ENCODE data around the gene NAALADL2. TPM values are rescaled to one million over a fixed set of nuclear protein-coding genes. Genes with fewer than 3 reads are reported as not detected.

The NAALADL2 gene
- total RNA-seq, 6 donors from 2014 or later = 4.4 to 12.6 (median 6.3) TPM

GRCh38 chr3:175571096-175571495 is 712.0 kb downstream of the NAALADL2 start:
- TF ChIP-seq POLR2A (IDR thresholded peaks at IDR 0.05) (no peak), EP300 (IDR thresholded peaks at IDR 0.05) (no peak), CTCF (IDR thresholded peaks at IDR 0.05) (no peak), POLR2AphosphoS5 (IDR thresholded peaks at IDR 0.05) (no peak)
- no peaks in the 10 kb centered on the region for H3K27me3 ChIP-seq
- no peak overlapping the region for H3K27ac ChIP-seq
- H3K9me3 ChIP-seq = no peaks in the 10 kb centered on the region
- H3K4me3 ChIP-seq = no peak overlapping the region
- no peaks in the 10 kb centered on the region for H3K4me1 ChIP-seq
- DNase-seq = no peak
- ATAC-seq (ENCODE audit: low FRiP score in 2 of 2) = no peak
- H3K36me3 ChIP-seq = no peaks in the 10 kb centered on the region

- no peak for ATAC-seq (ENCODE audit: low FRiP score in 2 of 2)
- H3K9me3 ChIP-seq = no peaks in the 10 kb centered on the region
- no peaks in the 10 kb centered on the region for H3K36me3 ChIP-seq
- DNase-seq = no peak
- H3K27ac ChIP-seq = no peak overlapping the region
- 70 to 78% methylated on average over 2 of the region's 2 CpGs for WGBS, 2 donors
- no peaks in the 10 kb centered on the region for H3K27me3 ChIP-seq
- H3K4me1 ChIP-seq = no peaks in the 10 kb centered on the region
- H3K4me3 ChIP-seq = no peak overlapping the region
- TF ChIP-seq CTCF (IDR thresholded peaks at IDR 0.05) = no peak
- TF ChIP-seq POLR2AphosphoS5 (IDR thresholded peaks at IDR 0.05) = no peak
- no peak for TF ChIP-seq EP300 (IDR thresholded peaks at IDR 0.05)
- TF ChIP-seq POLR2A (IDR thresholded peaks at IDR 0.05) = no peak
Measured at GRCh38 chr3:175573226-175573625, 714.1 kb downstream of the NAALADL2 start.

- ATAC-seq (ENCODE audit: low FRiP score in 2 of 2) = no peak
- no peaks in the 10 kb centered on the region for H3K36me3 ChIP-seq
- H3K27ac ChIP-seq = no peak overlapping the region
- no peak overlapping the region for H3K4me3 ChIP-seq
- H3K27me3 ChIP-seq = no peaks in the 10 kb centered on the region
- no peaks in the 10 kb centered on the region for H3K9me3 ChIP-seq
- DNase-seq = no peak
- H3K4me1 ChIP-seq = no peaks in the 10 kb centered on the region
- TF ChIP-seq POLR2AphosphoS5 (IDR thresholded peaks at IDR 0.05) = no peak
- TF ChIP-seq CTCF (IDR thresholded peaks at IDR 0.05) = no peak
- TF ChIP-seq POLR2A (IDR thresholded peaks at IDR 0.05) = no peak
- no peak for TF ChIP-seq EP300 (IDR thresholded peaks at IDR 0.05)
- 32 to 61% methylated on average over 1 of the region's 1 CpG for WGBS, 2 donors
Measured at GRCh38 chr3:175580318-175580717, 721.2 kb downstream of the NAALADL2 start.

GRCh38 chr3:175585898-175586297 is 726.8 kb downstream of the NAALADL2 start:
- no peak for TF ChIP-seq CTCF (IDR thresholded peaks at IDR 0.05)
- TF ChIP-seq POLR2AphosphoS5 (IDR thresholded peaks at IDR 0.05) = no peak
- no peak for TF ChIP-seq EP300 (IDR thresholded peaks at IDR 0.05)
- TF ChIP-seq POLR2A (IDR thresholded peaks at IDR 0.05) = no peak
- no peak overlapping the region for H3K27ac ChIP-seq
- H3K36me3 ChIP-seq = no peaks in the 10 kb centered on the region
- no peaks in the 10 kb centered on the region for H3K4me1 ChIP-seq
- H3K27me3 ChIP-seq = no peaks in the 10 kb centered on the region
- H3K4me3 ChIP-seq = no peak overlapping the region
- DNase-seq (no peak), ATAC-seq (ENCODE audit: low FRiP score in 2 of 2) (no peak)
- 82 to 86% methylated on average over 2 of the region's 2 CpGs for WGBS, 2 donors
- H3K9me3 ChIP-seq = no peaks in the 10 kb centered on the region

- WGBS, 2 donors = 81 to 90% methylated on average over 3 of the region's 3 CpGs
- H3K4me1 ChIP-seq = no peaks in the 10 kb centered on the region
- H3K27me3 ChIP-seq = no peaks in the 10 kb centered on the region
- peaks cover 0 to 5% (median 0%) of the 10 kb centered on the region in 4 donors for H3K9me3 ChIP-seq
- no peak for TF ChIP-seq POLR2AphosphoS5 (IDR thresholded peaks at IDR 0.05)
- no peak for TF ChIP-seq EP300 (IDR thresholded peaks at IDR 0.05)
- no peak for TF ChIP-seq POLR2A (IDR thresholded peaks at IDR 0.05)
- no peak for TF ChIP-seq CTCF (IDR thresholded peaks at IDR 0.05)
- H3K27ac ChIP-seq = no peak overlapping the region
- no peak overlapping the region for H3K4me3 ChIP-seq
- no peaks in the 10 kb centered on the region for H3K36me3 ChIP-seq
- ATAC-seq (ENCODE audit: low FRiP score in 2 of 2) (no peak), DNase-seq (no peak)
Measured at GRCh38 chr3:175590745-175591144, 731.6 kb downstream of the NAALADL2 start.

All from upper lobe of left lung (tissue), 6 donors.